IMR-90 (cell line): Measurements from ENCODE around the gene OTOA. TPM values are rescaled to one million over a fixed set of nuclear protein-coding genes. Genes with fewer than 3 reads are reported as not detected.

Experiments
- ATAC-seq: fragments of 200-7000 bp; cut with Tn5 transposase; 2 replicates; pipeline ENCODE4 v1.9.1; 2020; ENCODE audit warnings: low read depth, mild to moderate bottlenecking, moderate library complexity
- BruUV-seq: library from RNA; stranded (reverse); fragments of 400-500 nt; replicated peaks from 2 replicates; lab custom pipeline; 2021; lab: Mats Ljungman, UMichigan
- CTCF ChIA-PET: fragments of 300-600 bp; formaldehyde crosslinking; extraction: SDS; loops from one replicate; lab custom pipeline; 2021; ENCODE audit warnings: antibody characterized with exemption; lab: Yijun Ruan, JAX
- POLR2A ChIA-PET: fragments of 300-600 bp; sonication (Branson Sonifier 250); formaldehyde crosslinking; loops from one replicate; lab custom pipeline; 2022; ENCODE audit warnings: antibody characterized with exemption; ENCODE audit not compliant: unreplicated experiment; lab: Charles Lee
- DNase-seq: peaks from one replicate; pipeline ENCODE4 v3.0.0; 2013
- H2AFZ ChIP-seq: replicated peaks from 2 replicates; pipeline ENCODE3; 2013; ENCODE audit warnings: low read length, mild to moderate bottlenecking; ENCODE audit not compliant: poor library complexity
- H2AK5ac ChIP-seq: 2 replicates; pipeline ENCODE4 v1.6.1; 2013; ENCODE audit warnings: low read depth, low read length, inconsistent platforms
- H2AK9ac ChIP-seq: replicated peaks from 2 replicates; pipeline ENCODE3; 2013; ENCODE audit warnings: mild to moderate bottlenecking, low read depth, low read length, moderate library complexity; ENCODE audit not compliant: poor library complexity
- H2BK120ac ChIP-seq: 2 replicates; pipeline ENCODE4 v1.6.1; 2013; ENCODE audit warnings: low read depth, low read length, inconsistent platforms
- H2BK15ac ChIP-seq: 3 replicates; pipeline ENCODE4 v1.6.1; 2013; ENCODE audit warnings: low read depth, low read length, inconsistent platforms
- H2BK20ac ChIP-seq: 2 replicates; pipeline ENCODE4 v1.6.1; 2013; ENCODE audit warnings: low read depth, mild to moderate bottlenecking, inconsistent platforms, low read length, moderate library complexity
- H2BK5ac ChIP-seq: 2 replicates; pipeline ENCODE4 v1.6.1; 2013; ENCODE audit warnings: mild to moderate bottlenecking, low read depth, low read length, inconsistent platforms; ENCODE audit not compliant: poor library complexity, severe bottlenecking
- H3K14ac ChIP-seq: replicated peaks from 2 replicates; pipeline ENCODE4 v1.6.1; 2013; ENCODE audit warnings: low read depth, low read length, inconsistent platforms
- H3K18ac ChIP-seq: 2 replicates; pipeline ENCODE4 v1.6.1; 2013; ENCODE audit warnings: low read depth, low read length, control low read depth
- H3K23ac ChIP-seq: 2 replicates; pipeline ENCODE4 v1.6.1; 2013; ENCODE audit warnings: low read depth, low read length, inconsistent platforms
- H3K27ac ChIP-seq: 2 replicates; pipeline ENCODE4 v1.5.1; 2013; ENCODE audit warnings: mild to moderate bottlenecking, control low read depth, low read length; ENCODE audit not compliant: insufficient read depth
- H3K27me3 ChIP-seq: 2 replicates; pipeline ENCODE4 v1.6.1; 2013; ENCODE audit warnings: low read length; ENCODE audit not compliant: control insufficient read depth, insufficient read depth
- H3K36me3 ChIP-seq: 2 replicates; pipeline ENCODE4 v1.6.1; 2013; ENCODE audit warnings: low read length, mixed read lengths; ENCODE audit not compliant: control insufficient read depth, insufficient read depth
- H3K4ac ChIP-seq: 2 replicates; pipeline ENCODE4 v1.6.1; 2013; ENCODE audit warnings: low read depth, low read length, inconsistent platforms
- H3K4me1 ChIP-seq: 2 replicates; pipeline ENCODE4 v1.6.1; 2013; ENCODE audit warnings: low read length, mixed read lengths; ENCODE audit not compliant: control insufficient read depth, insufficient read depth
- H3K4me2 ChIP-seq: 2 replicates; pipeline ENCODE4 v1.6.1; 2013; ENCODE audit warnings: low read depth, mild to moderate bottlenecking, control low read depth, low read length, moderate library complexity
- H3K4me3 ChIP-seq: 2 replicates; pipeline ENCODE4 v1.5.1; 2013; ENCODE audit warnings: low read depth, mild to moderate bottlenecking, control low read depth, low read length, moderate library complexity; ENCODE audit not compliant: insufficient read depth
- H3K56ac ChIP-seq: 2 replicates; pipeline ENCODE4 v1.6.1; 2013; ENCODE audit warnings: low read length, inconsistent platforms; ENCODE audit not compliant: insufficient read depth; ENCODE audit errors: extremely low read depth
- H3K79me1 ChIP-seq, 2 experiments: 2 replicates each; pipeline ENCODE4 v1.6.1; 2013; ENCODE audit warnings: low read length in 2 of 2, inconsistent platforms in 1 of 2, low read depth in 1 of 2
- H3K9ac ChIP-seq: 2 replicates; pipeline ENCODE4 v1.6.1; 2013; ENCODE audit warnings: low read depth, low read length, control low read depth
- H3K9me1 ChIP-seq: 2 replicates; pipeline ENCODE4 v1.6.1; 2013; ENCODE audit warnings: low read length, inconsistent platforms; ENCODE audit not compliant: insufficient read depth
- H3K9me3 ChIP-seq: 2 replicates; pipeline ENCODE4 v1.6.1; 2013; ENCODE audit warnings: low read length; ENCODE audit not compliant: control insufficient read depth, insufficient read depth
- H4K20me1 ChIP-seq: 2 replicates; pipeline ENCODE4 v1.6.1; 2013; ENCODE audit warnings: low read length, inconsistent platforms; ENCODE audit not compliant: insufficient read depth
- H4K5ac ChIP-seq: 2 replicates; pipeline ENCODE4 v1.6.1; 2013; ENCODE audit warnings: mild to moderate bottlenecking, low read depth, low read length, control low read depth
- H4K8ac ChIP-seq, 2 experiments: 2 replicates each; pipeline ENCODE4 v1.6.1; 2013; ENCODE audit warnings: low read depth in 2 of 2, low read length in 2 of 2, control low read depth in 1 of 2, inconsistent platforms in 1 of 2
- H4K91ac ChIP-seq: 2 replicates; pipeline ENCODE4 v1.6.1; 2013; ENCODE audit warnings: low read depth, low read length, inconsistent platforms; ENCODE audit not compliant: insufficient read depth
- BHLHE40 ChIP-seq: fragments of 150-350 bp; IDR thresholded peaks from 2 replicates; pipeline ENCODE4 v1.6.1; 2016; ENCODE audit warnings: mild to moderate bottlenecking, low read depth, low read length
- CEBPB ChIP-seq: IDR thresholded peaks from 2 replicates; pipeline ENCODE4 v1.6.1; 2012; ENCODE audit warnings: low read depth, low read length, improper control_type of control experiment
- CHD1 ChIP-seq: IDR thresholded peaks from 2 replicates; pipeline ENCODE4 v1.6.1; 2012; ENCODE audit warnings: low read depth, low read length, improper control_type of control experiment
- CTCF ChIP-seq: conservative IDR thresholded peaks from 2 replicates; pipeline ENCODE4 v1.5.1; 2012; ENCODE audit warnings: mild to moderate bottlenecking, low read depth, low read length, improper control_type of control experiment
- ELK1 ChIP-seq: fragments of 150-350 bp; IDR thresholded peaks from 2 replicates; pipeline ENCODE4 v1.6.1; 2016; ENCODE audit warnings: low read depth, mild to moderate bottlenecking, low read length, moderate library complexity, borderline replicate concordance
- FOS ChIP-seq: fragments of 150-350 bp; IDR thresholded peaks from 2 replicates; pipeline ENCODE4 v1.6.1; 2016; ENCODE audit warnings: low read depth, low read length
- MAFK ChIP-seq: IDR thresholded peaks from 2 replicates; pipeline ENCODE4 v1.6.1; 2012; ENCODE audit warnings: low read depth, low read length, improper control_type of control experiment
- MAZ ChIP-seq: IDR thresholded peaks from 2 replicates; pipeline ENCODE4 v1.6.1; 2012; ENCODE audit warnings: low read depth, mild to moderate bottlenecking, low read length, improper control_type of control experiment, moderate library complexity, borderline replicate concordance
- MXI1 ChIP-seq: IDR thresholded peaks from 2 replicates; pipeline ENCODE4 v1.6.1; 2012; ENCODE audit warnings: low read depth, mild to moderate bottlenecking, low read length, moderate library complexity, borderline replicate concordance
- NFE2L2 ChIP-seq: fragments of 150-350 bp; IDR thresholded peaks from 2 replicates; pipeline ENCODE4 v1.6.1; 2016; ENCODE audit warnings: low read depth, mild to moderate bottlenecking, low read length
- POLR2A ChIP-seq: IDR thresholded peaks from 2 replicates; pipeline ENCODE4 v1.6.1; 2012; ENCODE audit warnings: mild to moderate bottlenecking, low read depth, low read length
- RAD21 ChIP-seq: IDR thresholded peaks from 2 replicates; pipeline ENCODE4 v1.6.1; 2012; ENCODE audit warnings: low read length, improper control_type of control experiment
- RCOR1 ChIP-seq: IDR thresholded peaks from 2 replicates; pipeline ENCODE4 v1.6.1; 2012; ENCODE audit warnings: mild to moderate bottlenecking, low read length, improper control_type of control experiment; ENCODE audit not compliant: insufficient replicate concordance
- RFX5 ChIP-seq: IDR thresholded peaks from 2 replicates; pipeline ENCODE4 v1.8.0; 2012; ENCODE audit warnings: low read depth, mild to moderate bottlenecking, low read length, moderate library complexity
- SMC3 ChIP-seq: fragments of 150-350 bp; IDR thresholded peaks from 2 replicates; pipeline ENCODE4 v1.6.1; 2016; ENCODE audit warnings: low read depth, mild to moderate bottlenecking, antibody characterized with exemption, low read length, moderate library complexity
- WGBS, 2 experiments: methylation state at CpG; one replicate each; pipeline versions ENCODE4 v1.1.5 to v1.1.7; 2013; ENCODE audit warnings: missing lambda C conversion rate in 2 of 2; ENCODE audit not compliant: insufficient read length in 1 of 2; ENCODE audit errors: extremely low coverage in 2 of 2; 5-methylcytosine and 5-hydroxymethylcytosine counted together
- dilution Hi-C: fragments of 300-500 bp; cut with HindIII; formaldehyde crosslinking; loops from one replicate; pipeline ENCODE4 v1.14.3; 2018; ENCODE audit warnings: low sequenced_read_pairs; ENCODE audit not compliant: unreplicated experiment
- in situ Hi-C: fragments of 300-500 bp; cut with MboI; formaldehyde crosslinking; loops from 3 replicates; pipeline ENCODE4 v1.14.3; 2019; ENCODE audit warnings: low sequenced_read_pairs, inconsistent platforms, mixed read lengths
- intact Hi-C: fragments of 100-400 bp; cut with micrococcal nuclease; formaldehyde crosslinking; loops from 2 replicates; pipeline ENCODE4 v1.10.0; 2022
- polyA plus RNA-seq, 3 experiments: library from polyadenylated mRNA; depleted of rRNA; stranded (reverse); fragments of >200 nt; gene quantifications; 2 replicates each; pipeline ENCODE4 v1.2.3, GENCODE V29; 2012; ENCODE audit warnings: low replicate concordance in 1 of 3
- total RNA-seq: library from RNA; depleted of rRNA; stranded (reverse); fragments of >200 nt; gene quantifications from 2 replicates; pipeline ENCODE4 v1.2.3, GENCODE V29; 2012
- TF ChIP-seq, protein P1 (sequence below): fragments of 150-350 bp; IDR thresholded peaks from 2 replicates; pipeline ENCODE4 v1.6.1; 2017; ENCODE audit warnings: mild to moderate bottlenecking, antibody characterized with exemption, low read length, low read depth

OTOA gene
- total and polyA plus RNA-seq, 2 of the 4 experiments (the other 2 are of a cell fraction), result 0.02 TPM; not detected in 1

GRCh38 chr16:21645261-21645721, 18.5 kb upstream of the OTOA start:
- peak; percentile 54; the same call in 1 of the 2 replicates for ATAC-seq
- Histone ChIP-seq H3K9me1 (no peaks in the 10 kb centered on the region; the same call in 1 of the 2 replicates), H4K20me1 (peaks cover 13% of the 10 kb centered on the region; the same call in 1 of the 2 replicates), H3K4ac (no peak overlapping the region), H3K56ac (no peak overlapping the region), H4K8ac (no peak overlapping the region), H2AK9ac (no peak overlapping the region), H3K18ac (no peak overlapping the region), H3K4me3 (peak overlapping the region; percentile 30; the same call in 1 of the 2 replicates), H3K27ac (no peak overlapping the region), H3K79me1 (peaks cover 31 to 56% of the 10 kb centered on the region in 2 experiments), H3K4me1 (peaks cover 6% of the 10 kb centered on the region), H2AK5ac (no peak overlapping the region), H3K36me3 (peaks cover 5% of the 10 kb centered on the region), H3K9me3 (no peaks in the 10 kb centered on the region), H3K9ac (no peak overlapping the region), H4K5ac (no peak overlapping the region; the same call in 1 of the 2 replicates), H4K91ac (no peak overlapping the region), H3K4me2 (peak overlapping the region; percentile 84), H3K14ac (no peak overlapping the region), H3K27me3 (no peaks in the 10 kb centered on the region), H2AFZ (no peak overlapping the region), H2BK5ac (peak overlapping the region; percentile 24), H2BK20ac (no peak overlapping the region), H2BK120ac (no peak overlapping the region), H3K23ac (no peak overlapping the region), H2BK15ac (no peak overlapping the region)
- WGBS, 2 experiments, result no CpG with 5 or more reads among the region's 9 CpGs
- dilution Hi-C loops, result no loop called here
- CTCF ChIA-PET, result interaction anchor here (2.2 kb wide), 1 partner anchor 12 kb away, joined by 19 read pairs; no protein-coding TSS in a partner anchor
- POLR2A ChIA-PET, result no interaction called here
- BruUV-seq, result no TSS peak
- in situ Hi-C loops, result no loop called here
- TF ChIP-seq RFX5, result no peak
- no peak for TF ChIP-seq MAFK
- no peak for TF ChIP-seq RAD21
- no peak for TF ChIP-seq SMC3
- TF ChIP-seq RCOR1, result no peak
- no peak for TF ChIP-seq FOS
- TF ChIP-seq NFE2L2, result no peak
- no peak for TF ChIP-seq BHLHE40
- no peak for TF ChIP-seq CHD1
- TF ChIP-seq, protein P1, sequence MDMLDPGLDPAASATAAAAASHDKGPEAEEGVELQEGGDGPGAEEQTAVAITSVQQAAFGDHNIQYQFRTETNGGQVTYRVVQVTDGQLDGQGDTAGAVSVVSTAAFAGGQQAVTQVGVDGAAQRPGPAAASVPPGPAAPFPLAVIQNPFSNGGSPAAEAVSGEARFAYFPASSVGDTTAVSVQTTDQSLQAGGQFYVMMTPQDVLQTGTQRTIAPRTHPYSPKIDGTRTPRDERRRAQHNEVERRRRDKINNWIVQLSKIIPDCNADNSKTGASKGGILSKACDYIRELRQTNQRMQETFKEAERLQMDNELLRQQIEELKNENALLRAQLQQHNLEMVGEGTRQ, result no peak
- no peak for TF ChIP-seq POLR2A
- no peak for TF ChIP-seq MXI1
- TF ChIP-seq CTCF, result no peak
- TF ChIP-seq CEBPB, result no peak
- no peak for TF ChIP-seq MAZ
- TF ChIP-seq ELK1, result no peak
- intact Hi-C loops, result no loop called here
- DNase-seq, result peak; percentile 43
